Hematopoietic multipotent progenitor cell treated with erythropoietin and hydrocortisone succinate and interleukin-3 and kit ligand, for 6 days (in vitro differentiated cells): ENCODE measurements around the gene MAGI1.

Source experiments
- DNase-seq: peaks from one replicate; pipeline ENCODE4 v3.0.0-alpha.2; 2015

MAGI1 gene

DNA sequence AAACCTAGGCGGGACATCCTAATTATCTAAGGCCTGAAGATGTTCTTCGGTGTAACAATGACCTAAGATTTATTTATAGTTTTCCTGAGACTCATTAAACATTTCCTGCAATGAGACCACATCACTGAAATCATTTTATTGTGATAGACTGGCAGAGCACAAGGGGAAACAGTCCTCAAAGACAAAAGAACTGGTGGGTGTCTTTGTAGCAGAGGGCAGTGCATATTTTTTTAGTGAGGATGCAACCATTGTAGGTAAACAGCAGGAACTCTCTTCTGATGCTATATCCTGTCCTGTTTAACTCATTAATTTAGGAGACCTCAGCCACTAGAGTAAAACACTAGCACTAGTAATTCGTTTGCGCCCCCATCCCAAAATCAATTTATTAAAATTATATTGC, 100.0 kb downstream of the MAGI1 start:
- no peak for DNase-seq

DNA sequence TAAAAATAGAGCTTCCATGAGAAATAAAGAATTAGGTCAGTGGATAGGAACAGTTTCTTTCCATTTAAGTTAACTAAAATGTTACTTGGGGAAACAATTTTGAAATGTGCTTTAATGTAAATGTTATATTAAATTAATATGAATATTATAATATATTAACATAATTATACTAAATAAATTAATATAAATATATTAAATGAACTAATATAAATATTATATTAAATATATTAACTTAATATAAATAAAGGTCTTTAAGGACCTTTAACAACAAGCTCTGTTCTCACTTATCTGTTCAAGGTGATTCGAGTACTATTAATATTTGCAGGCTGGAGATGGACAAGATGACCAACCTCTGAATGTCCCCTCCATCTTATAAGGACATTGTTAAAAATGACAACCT, 100.6 kb downstream of the MAGI1 start:
- no peak for DNase-seq

DNA sequence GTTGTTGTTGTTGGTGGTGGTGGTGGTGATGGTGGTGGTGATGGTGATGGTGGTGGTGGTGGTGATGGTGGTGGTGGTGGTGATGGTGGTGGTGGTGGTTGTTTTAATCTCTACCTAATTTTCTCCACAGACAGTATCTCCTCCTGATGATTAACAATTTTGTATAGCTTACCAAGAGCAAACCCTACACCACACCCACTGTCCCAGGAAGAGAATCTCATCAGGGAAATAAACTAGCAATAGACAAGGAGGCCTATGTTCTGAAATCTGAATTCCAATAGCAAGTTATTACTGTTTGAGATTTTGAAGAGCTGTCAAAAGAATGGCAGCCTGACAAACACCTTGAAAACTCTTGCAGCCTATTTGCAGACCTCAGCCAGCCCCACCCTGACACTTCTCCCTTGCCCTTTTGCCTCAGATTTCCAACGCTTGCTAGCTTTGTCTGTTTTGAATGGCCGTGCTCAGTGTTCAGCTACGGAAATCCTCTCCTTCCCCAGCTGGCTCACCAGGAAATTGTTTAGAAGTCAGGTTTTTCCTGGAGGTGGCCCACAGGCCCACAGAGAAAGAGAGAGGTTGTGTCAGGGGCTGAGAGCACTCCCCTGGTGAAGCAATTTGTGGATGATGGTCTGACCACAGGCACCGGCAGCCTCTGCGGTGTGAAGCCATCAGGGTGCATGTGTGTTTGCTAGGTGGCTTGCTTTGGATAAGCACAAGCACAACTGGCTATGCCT, 101.6 kb downstream of the MAGI1 start:
- peak; percentile 6 for DNase-seq

DNA sequence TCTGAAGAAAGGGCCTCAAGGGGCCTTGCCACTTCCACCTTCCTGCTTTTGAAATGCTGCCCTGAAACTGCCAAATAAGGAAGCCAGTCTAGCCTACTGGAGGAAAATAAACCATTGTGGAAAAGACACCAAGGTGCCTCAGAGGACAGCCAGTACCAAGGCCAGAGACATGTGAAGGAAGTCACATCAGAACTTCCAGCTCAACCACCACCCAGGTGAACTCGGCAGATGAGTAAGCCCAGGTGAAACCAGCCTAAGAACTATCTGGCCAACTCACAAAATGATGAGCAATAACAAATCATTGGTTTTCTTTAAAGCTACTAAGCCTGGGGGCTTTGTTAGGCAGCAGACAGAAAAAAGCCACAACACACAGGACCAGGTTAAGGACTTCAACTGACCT, 103.0 kb downstream of the MAGI1 start:
- no peak for DNase-seq

DNA sequence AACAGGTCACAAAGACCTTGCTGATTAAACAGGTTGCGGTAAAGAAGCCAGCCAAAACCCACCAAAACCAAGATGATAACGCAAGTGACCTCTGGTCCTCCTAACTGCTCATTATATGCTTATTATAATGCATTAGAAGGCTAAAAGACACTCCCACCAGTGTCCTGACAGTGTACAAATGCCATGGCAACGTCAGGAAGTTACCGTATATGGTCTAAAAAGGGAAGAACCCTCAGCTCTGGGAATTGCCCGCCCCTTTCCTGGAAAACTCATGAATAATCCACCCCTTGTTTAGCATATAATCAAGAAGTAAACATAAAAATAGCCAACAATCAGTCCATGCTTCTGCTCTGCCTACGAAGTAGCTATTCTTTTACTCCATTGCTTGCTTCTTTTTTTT, 108.1 kb downstream of the MAGI1 start:
- no peak for DNase-seq

DNA sequence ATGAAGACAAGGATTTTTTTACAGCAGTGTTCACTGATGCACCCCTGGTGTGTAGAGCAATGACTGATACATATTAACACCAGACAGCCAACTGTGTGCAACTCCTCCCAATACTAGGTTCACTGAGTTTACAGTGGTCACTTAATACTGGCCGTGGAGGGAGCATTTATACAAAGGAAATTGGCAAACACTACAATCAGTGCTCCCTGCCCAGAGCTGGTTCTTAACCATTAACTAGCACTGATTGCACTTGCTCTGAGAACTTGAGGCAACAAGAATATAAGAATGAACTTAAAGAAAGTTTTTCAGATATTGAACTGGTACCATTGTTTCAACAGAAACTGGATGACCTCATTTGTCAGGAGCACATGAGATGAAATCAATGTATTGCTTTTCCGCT, 110.6 kb downstream of the MAGI1 start:
- DNase-seq = no peak

DNA sequence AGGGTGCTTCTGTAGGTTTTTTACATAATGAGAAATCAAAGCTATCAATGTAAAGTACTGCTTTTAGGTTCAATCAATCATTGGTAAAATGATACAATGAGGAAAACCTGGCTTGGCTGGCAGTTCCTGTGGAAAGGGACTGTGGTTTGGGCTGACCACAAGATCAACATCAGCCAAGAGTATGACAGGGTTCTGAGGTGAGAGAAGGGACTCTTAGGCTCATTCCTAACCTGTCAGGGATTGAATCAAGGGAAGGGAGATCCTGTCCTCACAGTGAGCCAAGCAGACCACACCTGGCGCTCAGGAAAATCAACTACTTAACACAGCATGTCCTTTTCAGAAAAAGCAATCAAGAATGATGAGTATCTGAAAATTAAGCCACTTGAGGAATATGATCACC, 111.1 kb downstream of the MAGI1 start:
- no peak for DNase-seq

DNA sequence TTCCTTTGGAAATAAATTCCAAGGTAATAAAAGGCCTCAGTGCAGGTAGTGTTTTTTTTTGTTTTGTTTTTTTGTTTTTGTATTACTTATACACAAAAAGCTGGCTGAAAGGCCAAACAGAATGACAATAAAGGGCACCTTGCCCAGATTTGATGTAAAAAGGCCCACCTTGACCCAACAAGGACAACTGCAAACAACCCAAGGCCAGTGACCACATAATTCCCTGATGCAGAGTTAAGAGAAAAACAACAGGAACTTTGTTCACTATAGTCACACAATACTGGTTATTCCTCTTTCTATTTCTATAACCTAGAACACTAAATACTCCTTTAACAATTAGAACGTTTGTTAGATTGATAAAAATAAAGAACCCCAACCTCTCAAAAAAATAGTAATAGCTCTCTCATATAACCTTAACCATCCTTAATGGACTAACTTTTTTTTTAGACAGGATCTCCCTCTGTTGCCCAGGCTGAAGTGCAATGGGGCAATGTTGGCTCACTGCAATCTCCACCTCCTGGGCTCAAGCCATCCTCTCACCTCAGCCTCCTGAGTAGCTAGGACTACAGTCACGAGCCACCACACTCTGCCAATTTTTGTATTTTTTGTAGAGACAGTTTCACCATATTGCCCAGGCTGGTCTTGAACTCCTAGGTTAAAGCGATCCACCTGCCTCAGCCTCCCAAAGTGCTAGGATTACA, 113.3 kb downstream of the MAGI1 start:
- no peak for DNase-seq

DNA sequence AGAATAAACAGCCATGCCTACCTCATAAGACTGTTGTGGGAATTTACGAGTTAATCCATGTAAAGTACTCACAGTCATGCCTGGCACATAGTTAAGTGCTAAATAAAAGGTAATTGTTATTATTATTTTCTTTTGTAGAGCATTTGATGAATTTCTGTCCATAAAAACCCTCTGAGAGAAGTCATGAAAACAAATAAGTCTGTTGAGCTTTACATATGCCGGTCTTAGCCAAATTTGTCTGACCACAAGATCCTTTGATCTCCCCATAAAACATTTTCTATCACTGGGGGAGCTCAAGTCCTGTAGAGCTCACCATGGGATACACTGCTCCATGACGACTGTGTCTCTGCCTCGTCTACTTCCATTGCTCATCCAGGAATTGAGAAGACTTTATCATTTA, 114.0 kb downstream of the MAGI1 start:
- no peak for DNase-seq

DNA sequence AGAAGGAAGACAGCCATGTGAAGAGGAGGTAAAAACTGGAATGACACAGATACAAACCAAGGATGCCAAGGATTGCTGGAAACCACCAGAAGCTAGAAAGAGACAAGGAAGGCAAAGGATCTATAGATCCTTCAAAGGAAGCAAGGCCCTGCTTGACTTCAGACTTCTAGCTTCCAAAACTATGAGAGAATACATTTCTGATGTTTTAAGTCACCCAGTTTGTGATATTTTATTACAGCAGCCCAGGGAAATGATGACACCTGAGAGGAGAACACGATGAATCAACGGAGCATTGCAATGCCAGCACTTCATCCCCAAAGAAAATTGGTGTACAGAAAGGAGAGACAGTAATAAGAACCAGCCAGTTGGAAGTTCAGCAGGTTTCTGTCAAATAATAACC, 116.3 kb downstream of the MAGI1 start:
- DNase-seq = no peak

DNA sequence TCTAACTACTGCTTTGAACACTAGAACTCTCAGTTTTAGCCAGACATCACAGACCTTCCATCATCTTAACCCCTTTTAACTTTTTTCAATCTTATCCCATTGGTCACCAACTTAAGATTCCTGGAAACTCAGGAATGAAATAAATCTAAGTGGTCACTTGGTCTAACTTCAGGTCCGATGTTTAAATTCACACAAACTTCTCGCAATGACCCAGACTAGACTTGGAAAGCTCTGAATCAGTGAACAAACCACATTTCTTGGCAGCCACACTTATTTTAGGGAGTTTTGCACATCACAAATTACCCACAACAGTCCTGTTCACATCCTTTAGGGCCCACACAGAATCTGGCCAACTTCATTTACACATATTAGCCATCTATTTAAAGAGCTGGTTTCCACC, 118.9 kb downstream of the MAGI1 start:
- no peak for DNase-seq

DNA sequence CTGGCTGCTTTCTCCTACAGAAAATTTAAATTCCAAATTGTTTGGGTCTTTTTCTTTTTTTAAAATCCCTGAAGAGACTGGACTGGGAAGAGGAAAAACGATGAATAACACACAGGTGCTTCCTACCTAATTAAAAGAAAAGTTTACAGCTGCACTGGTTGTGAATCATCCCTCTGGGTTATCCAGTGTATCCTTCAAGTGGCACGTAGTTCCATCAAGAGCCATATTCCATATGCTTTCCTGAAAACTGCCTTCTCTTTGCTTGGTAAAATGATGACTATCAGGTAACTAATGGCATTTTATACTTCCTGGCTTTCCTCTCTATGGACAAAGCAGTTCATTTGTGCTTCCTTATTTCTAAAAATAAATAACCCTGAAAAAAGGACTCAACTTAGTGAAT, 123.2 kb downstream of the MAGI1 start:
- no peak for DNase-seq

DNA sequence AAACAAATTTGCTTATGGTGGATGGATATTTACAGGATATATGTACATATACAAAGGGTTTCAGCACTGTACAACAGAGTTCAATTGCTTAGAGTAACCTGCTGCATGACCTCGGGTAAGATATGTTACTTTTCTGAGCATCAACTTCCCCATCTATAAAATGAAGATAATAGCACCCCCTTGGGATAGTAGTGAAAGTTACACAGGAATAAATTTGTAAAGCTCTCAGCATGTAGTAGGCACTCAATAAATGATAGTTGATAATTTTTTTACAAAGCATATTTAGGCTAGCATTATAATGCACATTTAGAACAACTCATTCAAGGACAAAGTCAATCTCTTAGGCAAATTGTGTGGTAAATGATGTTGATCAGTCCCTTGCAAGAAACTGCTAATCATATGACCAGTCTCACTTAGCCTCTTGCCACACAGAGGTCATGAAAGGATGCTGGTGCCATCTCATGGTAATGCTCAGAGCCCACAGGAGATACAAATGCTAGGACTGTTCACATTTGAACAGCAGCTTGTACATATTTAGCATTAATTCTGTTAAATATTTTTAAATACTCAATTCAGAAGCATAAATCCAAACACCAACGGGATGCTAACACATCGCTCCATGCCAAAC, 123.9 kb downstream of the MAGI1 start:
- peak; percentile 7 for DNase-seq

DNA sequence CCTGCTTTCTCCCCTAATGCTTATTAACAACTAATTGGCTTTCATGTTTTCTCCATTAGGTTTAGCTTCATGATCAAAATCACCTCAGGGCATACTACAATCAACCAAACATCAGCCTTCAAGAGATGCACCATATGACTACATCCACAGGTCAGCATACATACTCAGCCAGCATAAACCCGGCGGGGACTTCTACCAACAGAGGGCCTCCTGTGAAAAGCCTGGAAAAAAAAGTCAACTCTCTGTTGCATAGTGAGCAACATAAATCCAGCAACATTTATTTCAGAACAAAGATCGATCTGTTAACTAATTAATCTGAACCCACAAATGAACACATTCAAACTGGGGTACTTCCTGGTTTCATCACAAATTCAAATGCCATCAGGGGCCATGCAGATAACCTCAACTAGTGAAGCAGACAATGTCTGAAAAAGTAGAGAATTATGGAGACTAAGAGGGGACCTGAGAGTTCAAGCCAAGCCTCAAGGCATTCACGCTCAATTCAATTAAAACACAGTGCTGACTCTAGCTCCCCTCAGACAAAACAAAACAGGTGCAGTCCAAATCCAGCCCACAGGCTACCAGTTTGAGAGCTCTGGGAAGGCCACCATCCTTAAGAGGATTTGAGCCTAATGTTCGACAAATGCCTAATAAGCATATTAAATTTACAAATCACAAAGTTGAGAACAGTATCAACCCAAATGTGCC, 124.5 kb downstream of the MAGI1 start:
- DNase-seq = no peak

DNA sequence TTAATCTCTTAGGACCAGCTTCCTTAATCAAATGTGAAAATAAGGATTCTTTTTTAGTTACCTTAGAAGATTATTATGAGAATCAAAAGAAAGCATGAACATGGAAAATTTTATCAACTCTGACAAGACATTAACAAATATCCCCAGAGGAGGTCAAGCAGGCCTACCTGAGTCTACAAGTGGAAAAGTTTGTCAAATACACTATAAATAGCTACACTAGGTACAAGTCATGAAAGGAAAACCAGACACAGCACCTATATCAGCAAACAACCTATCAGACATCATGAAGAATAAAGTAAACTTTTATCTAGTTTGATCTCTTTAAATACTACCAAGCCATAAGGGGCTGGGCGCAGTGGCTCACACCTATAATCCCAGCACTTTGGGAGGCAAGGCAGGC, 126.1 kb downstream of the MAGI1 start:
- DNase-seq = no peak

DNA sequence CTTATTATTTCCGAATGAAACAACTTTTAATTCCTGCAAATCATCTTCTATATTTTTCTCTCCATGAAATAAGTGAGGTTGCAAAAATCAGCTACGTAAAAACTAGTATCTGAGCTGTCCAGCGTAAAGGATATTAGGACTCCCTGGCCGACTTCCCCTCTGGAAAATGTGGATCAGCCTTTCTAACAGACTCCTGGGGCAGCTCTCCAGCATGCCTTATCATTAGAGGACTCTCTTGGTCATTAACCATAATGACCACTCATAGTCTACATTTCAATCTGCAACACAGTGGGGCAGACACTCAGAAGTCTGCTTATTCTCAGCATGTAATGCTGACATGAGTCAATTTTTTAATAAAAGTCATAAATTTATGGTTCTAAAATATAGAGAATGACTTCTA, 130.1 kb downstream of the MAGI1 start:
- no peak for DNase-seq

DNA sequence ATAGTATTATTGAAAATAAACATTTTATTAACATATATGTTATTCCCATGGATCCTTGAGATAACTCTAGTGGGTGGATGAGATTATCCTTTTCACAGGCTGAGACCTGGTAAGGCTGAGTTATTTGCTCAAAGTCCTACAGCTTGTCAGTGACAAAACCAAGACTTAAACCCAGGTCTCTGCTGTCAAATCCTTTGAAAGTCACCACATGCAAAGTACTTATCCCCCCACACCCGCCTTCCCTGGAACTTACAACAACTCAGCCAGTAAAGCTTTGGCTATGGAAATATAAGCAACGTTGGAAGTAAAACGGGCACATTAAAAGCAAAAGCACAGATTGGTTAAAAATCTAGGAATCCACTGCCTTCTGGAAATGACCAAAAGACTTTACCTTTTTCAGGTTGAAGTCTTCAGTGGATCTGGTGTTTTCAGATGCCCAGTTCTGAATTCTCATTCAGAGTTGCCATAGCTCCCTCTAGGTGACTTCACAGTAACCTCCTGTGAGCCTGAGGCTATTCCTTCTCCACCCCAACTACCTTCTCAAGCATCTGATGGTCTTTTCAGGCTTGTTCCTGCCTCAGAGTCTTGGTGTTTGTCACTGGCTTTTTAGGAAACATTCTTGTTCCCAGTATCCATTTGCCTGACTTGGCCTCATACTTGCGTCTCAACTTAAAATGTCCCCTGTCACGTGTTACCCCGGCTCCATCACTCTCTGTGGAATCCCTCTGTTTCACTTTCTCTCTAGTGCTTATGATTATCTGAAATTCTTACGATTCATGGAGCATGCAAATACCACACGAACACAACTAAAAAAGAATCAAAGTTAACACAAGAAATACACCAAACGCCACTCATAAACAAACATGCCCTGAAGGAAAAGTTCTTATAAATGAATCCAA, 131.2 kb downstream of the MAGI1 start:
- DNase-seq = no peak

DNA sequence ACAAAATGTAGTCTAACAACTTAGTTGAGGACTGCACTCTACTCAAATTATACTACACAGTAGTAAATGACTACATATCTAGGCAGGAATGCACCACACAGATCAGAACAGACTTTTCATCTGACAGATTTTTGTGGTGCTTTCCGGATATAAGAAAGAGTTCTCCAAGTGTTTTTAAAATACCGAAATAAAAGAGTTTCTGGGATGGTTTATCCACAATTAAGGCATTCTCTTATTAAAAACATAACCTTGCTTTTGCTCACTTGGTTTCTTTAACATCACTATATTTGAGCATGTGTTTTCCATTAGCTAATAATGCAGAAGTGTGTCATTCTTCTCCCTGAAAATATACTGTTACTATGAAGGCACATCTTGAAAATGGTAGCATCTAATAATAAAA, 132.9 kb downstream of the MAGI1 start:
- no peak for DNase-seq

DNA sequence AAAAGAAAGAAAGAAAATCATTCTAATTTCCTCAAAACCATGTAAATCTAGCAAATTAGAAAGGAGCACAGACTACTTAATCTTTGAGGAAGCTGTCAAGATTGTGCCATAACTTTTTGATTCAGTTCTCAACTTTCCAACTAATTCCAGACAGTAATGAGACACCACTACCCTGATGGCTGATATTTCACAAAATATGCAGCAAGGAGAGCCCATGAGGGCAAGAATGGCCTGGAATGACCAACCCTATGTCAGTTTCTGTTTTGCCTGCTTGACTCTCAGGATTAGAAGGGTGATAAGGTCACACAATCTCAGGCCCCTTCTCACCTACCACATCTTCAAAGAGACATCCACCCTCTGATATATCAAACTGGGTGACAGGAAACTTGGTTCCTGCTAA, 134.7 kb downstream of the MAGI1 start:
- DNase-seq = no peak

DNA sequence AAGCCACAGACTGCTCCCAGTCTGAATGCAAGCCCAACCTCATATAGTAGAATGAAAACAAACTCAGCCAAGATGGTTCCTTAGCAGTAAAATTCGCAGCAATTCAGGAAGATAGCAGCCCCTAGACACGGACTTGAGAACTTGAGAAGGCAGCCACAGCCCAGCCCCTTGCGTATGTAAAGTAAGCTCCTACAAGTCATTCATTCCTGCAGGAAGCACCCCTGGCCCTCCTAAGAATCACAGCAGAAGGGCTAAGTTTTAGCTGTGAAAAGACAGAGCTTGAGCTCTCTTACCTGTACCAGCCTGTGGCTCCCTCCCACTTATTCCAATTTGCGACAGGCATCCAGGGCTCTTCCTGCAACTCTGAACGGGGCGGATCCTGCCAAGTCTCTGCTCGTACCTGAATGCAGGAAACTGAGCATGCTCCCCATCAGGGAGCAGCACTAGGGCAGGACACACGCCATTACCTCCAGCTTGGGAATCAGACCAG, 136.4 kb downstream of the MAGI1 start:
- DNase-seq = no peak

DNA sequence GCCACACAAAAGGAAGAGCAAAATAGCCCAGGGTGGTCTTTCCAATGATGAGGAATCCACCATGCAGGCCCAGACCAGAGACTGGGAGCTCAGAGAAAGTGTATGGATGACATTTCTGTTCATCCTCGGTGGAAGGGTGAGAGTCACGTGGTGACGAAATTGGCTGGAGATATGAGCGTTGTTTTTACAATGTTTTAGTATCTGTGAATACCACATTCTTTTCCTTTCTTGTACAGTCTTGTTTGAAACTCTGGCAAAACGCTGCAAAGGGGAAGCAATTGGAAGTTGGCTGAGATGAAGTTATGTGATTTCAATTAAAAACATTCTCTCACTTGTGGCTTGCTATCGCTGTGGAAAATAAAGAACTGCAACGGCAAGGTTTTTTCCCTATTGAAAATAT, 137.5 kb downstream of the MAGI1 start:
- no peak for DNase-seq

DNA sequence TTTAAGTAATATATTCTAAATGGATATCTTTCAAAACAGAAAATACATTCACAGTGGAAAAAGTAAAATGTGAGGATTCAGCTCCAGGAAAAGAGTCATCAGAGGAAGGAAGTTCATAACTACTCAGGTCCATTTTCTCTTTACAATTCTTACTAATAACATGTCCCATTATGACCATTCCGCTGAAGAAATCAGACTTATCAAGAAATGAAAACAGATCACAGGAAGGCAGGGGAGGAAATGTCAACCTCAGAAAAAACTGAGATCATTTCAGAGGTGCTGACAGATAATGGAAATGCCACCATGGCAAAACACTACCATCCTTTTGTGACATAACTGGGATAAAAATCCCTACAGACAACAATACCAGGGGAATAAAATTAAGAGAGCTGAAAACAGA, 139.5 kb downstream of the MAGI1 start:
- DNase-seq = no peak

DNA sequence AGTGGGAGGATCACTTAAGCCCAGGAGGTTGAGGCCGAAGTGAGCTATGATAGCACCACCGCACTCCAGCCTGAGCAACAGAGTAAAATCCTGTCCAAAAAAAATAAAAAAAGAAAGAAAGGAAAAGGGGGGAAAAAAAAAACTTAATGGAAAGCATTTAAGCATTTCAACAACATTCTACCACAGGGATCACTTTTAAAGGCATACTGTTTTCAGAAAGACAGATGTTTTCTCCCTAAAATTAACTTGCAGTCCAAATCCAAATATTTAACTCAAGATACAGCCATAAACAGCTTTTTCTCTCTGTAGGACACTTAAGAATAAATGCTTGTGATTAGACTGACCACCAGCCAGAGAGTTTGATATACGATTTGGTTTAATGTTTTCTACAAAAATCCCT, 141.0 kb downstream of the MAGI1 start:
- no peak for DNase-seq
